Keratinocyte (primary cell): ENCODE measurements around the gene CALHM1. TPM values are rescaled to one million over a fixed set of nuclear protein-coding genes. Genes with fewer than 3 reads are reported as not detected.

Experiments
- DNase-seq: peaks from one replicate; pipeline ENCODE4 v3.0.0-alpha.2; 2011; ENCODE audit warnings: low read depth, missing footprints, low spot score
- FAIRE-seq: peaks from 2 replicates; lab custom pipeline; 2011; peaks lifted over from hg19 to GRCh38; lab: Jason Lieb, UNC
- H2AFZ ChIP-seq: 2 replicates; pipeline ENCODE4 v1.6.0; 2012; ENCODE audit warnings: low read length, control low read depth, inconsistent platforms; ENCODE audit not compliant: control insufficient read depth
- H3K27ac ChIP-seq: 2 replicates; pipeline ENCODE4 v1.5.1; 2011; ENCODE audit warnings: low read length; ENCODE audit not compliant: control insufficient read depth, insufficient read depth
- H3K27me3 ChIP-seq: 3 replicates; pipeline ENCODE4 v1.6.0; 2011; ENCODE audit warnings: low read length; ENCODE audit not compliant: control insufficient read depth, insufficient read depth; ENCODE audit errors: extremely low read depth
- H3K36me3 ChIP-seq, 2 experiments: 2 replicates in 1 of 2; 3 replicates in 1 of 2; pipeline ENCODE4 v1.5.1; 2011; ENCODE audit warnings: low read length in 2 of 2, mild to moderate bottlenecking in 1 of 2; ENCODE audit not compliant: control insufficient read depth in 2 of 2, insufficient read depth in 2 of 2; ENCODE audit errors: extremely low read depth in 1 of 2
- H3K4me1 ChIP-seq: 3 replicates; pipeline ENCODE4 v1.5.1; 2011; ENCODE audit warnings: low read length; ENCODE audit not compliant: control insufficient read depth, insufficient read depth; ENCODE audit errors: extremely low read depth
- H3K4me2 ChIP-seq: 3 replicates; pipeline ENCODE4 v1.6.0; 2011; ENCODE audit warnings: low read depth, low read length; ENCODE audit not compliant: control insufficient read depth, insufficient read depth; ENCODE audit errors: extremely low read depth
- H3K4me3 ChIP-seq, 3 experiments: fragments of 200-600 bp in 1 of 3; sonication (generic) in 1 of 3; 2 replicates in 2 of 3; 3 replicates in 1 of 3; pipeline ENCODE4 v1.5.1; 2011 to 2016; ENCODE audit warnings: low read length in 3 of 3, mild to moderate bottlenecking in 3 of 3, control low read depth in 2 of 3, inconsistent platforms in 1 of 3, low read depth in 1 of 3, mixed read lengths in 1 of 3, mixed run types in 1 of 3, moderate library complexity in 1 of 3; ENCODE audit not compliant: control insufficient read depth in 2 of 3, insufficient read depth in 2 of 3; ENCODE audit errors: extremely low read depth in 1 of 3
- H3K79me2 ChIP-seq: 2 replicates; pipeline ENCODE4 v1.6.0; 2012; ENCODE audit warnings: low read length; ENCODE audit not compliant: control insufficient read depth, insufficient read depth
- H3K9ac ChIP-seq: 3 replicates; pipeline ENCODE4 v1.6.0; 2011; ENCODE audit warnings: low read length; ENCODE audit not compliant: control insufficient read depth, insufficient read depth; ENCODE audit errors: extremely low read depth
- H3K9me1 ChIP-seq: 3 replicates; pipeline ENCODE4 v1.6.0; 2011; ENCODE audit warnings: low read length; ENCODE audit not compliant: control insufficient read depth, insufficient read depth; ENCODE audit errors: extremely low read depth
- H3K9me3 ChIP-seq: 2 replicates; pipeline ENCODE4 v1.5.1; 2012; ENCODE audit warnings: low read depth, low read length; ENCODE audit not compliant: control insufficient read depth
- H4K20me1 ChIP-seq: 3 replicates; pipeline ENCODE4 v1.6.0; 2011; ENCODE audit warnings: low read length; ENCODE audit not compliant: control insufficient read depth, insufficient read depth; ENCODE audit errors: extremely low read depth
- CTCF ChIP-seq, 3 experiments: IDR thresholded peaks in 1 of 3; conservative IDR thresholded peaks in 1 of 3; optimal IDR thresholded peaks in 1 of 3; 2 replicates in 2 of 3; 3 replicates in 1 of 3; pipeline versions ENCODE3 to v1.5.1; 2011; ENCODE audit warnings: low read length in 3 of 3, mild to moderate bottlenecking in 3 of 3, moderate library complexity in 2 of 3, control low read depth in 1 of 3, inconsistent platforms in 1 of 3; ENCODE audit not compliant: insufficient read depth in 2 of 3; ENCODE audit errors: extremely low read depth in 1 of 3
- EZH2 ChIP-seq: IDR thresholded peaks from one replicate; pipeline ENCODE4 v1.6.1; 2012; ENCODE audit warnings: inconsistent platforms, mild to moderate bottlenecking, low read length, moderate library complexity
- dilution Hi-C: fragments of 300-500 bp; cut with MboI; formaldehyde crosslinking; loops from one replicate; pipeline ENCODE4 v1.7.0; 2020; ENCODE audit warnings: low sequenced_read_pairs; ENCODE audit not compliant: extremely low pct_ligation_motif_present
- polyA plus RNA-seq, 5 experiments: library from polyadenylated mRNA; depleted of rRNA in 3 of 5; stranded (reverse) in 3 of 5; stranded (forward) in 1 of 5; unstranded in 1 of 5; fragments of >200 nt; gene quantifications; 1 replicate in 1 of 5; 2 replicates in 3 of 5; 3 replicates in 1 of 5; pipeline versions ENCODE4 v1.2.1 to v1.2.3, GENCODE V29; 2011 to 2012; ENCODE audit warnings: missing spikeins in 2 of 5, low read depth in 1 of 5, low replicate concordance in 1 of 5

The CALHM1 gene
- polyA plus RNA-seq, 1 donor (not counting 4 experiments of a cell fraction or from before 2014, with no cell fraction given), result not detected

DNA sequence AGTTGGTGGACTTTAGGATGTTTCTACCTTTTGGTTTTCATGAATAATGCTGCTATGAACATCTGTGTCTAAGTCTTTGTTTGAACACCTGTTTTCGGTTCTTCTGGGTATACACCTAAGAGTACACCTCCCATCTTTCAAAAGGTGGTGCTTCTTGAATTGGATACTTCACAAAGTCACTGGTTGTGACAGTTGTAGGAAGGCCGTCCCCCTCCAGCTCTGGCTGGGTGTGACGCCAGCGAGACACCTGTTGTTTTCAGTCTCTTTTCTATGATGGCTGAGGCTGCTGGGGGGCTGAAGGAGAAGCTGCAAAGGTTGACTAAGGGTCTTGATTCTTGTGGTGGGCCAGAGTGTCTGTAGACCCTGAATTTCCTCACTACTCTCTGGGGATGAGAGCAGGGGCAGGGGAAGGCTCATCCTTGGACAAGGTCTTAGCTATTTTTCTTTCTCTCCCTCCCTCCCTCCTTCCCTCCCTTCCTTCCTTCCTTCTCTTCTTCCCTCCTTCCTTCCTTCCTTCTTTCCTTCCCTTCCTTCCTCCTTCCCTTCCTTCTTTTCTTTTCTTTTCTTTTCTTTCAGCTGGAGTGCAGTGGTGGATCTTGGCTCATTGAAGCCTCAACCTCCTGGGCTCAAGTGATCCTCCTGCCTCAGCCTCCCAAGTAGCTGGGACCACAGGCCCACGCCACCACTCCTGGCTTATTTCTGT is 40.4 kb upstream of the CALHM1 start:
- H4K20me1 ChIP-seq, result no peaks in the 10 kb centered on the region
- peaks cover 56% of the 10 kb centered on the region for H3K27me3 ChIP-seq
- H2AFZ ChIP-seq, result no peak overlapping the region
- no peak overlapping the region for H3K4me2 ChIP-seq
- no peak overlapping the region for H3K27ac ChIP-seq
- no peaks in the 10 kb centered on the region for H3K9me1 ChIP-seq
- H3K9ac ChIP-seq, result no peak overlapping the region
- H3K36me3 ChIP-seq, result no peaks in the 10 kb centered on the region
- DNase-seq (no peak), FAIRE-seq (no peak)
- no peaks in the 10 kb centered on the region for H3K4me1 ChIP-seq
- dilution Hi-C loops, result no loop called here
- no peaks in the 10 kb centered on the region for H3K79me2 ChIP-seq
- no peak overlapping the region for H3K4me3 ChIP-seq
- no peaks in the 10 kb centered on the region for H3K9me3 ChIP-seq
- TF ChIP-seq CTCF (optimal IDR thresholded peaks at IDR 0.05 in 1 of 3, IDR thresholded peaks at IDR 0.05 in 1 of 3, conservative IDR thresholded peaks at IDR 0.05 in 1 of 3; ENCODE audit: extremely low read depth in 1 of 3, insufficient read depth in 2 of 3, low read length in 3 of 3), result no peak

- no peak for FAIRE-seq
- no peaks in the 10 kb centered on the region for H3K9me3 ChIP-seq
- H3K9me1 ChIP-seq, result no peaks in the 10 kb centered on the region
- H3K4me3 ChIP-seq, result no peak overlapping the region
- no peak for DNase-seq
- H3K4me2 ChIP-seq, result no peak overlapping the region
- dilution Hi-C loops, result no loop called here
- no peaks in the 10 kb centered on the region for H3K79me2 ChIP-seq
- peaks cover 50% of the 10 kb centered on the region for H3K27me3 ChIP-seq
- no peak overlapping the region for H2AFZ ChIP-seq
- no peak overlapping the region for H3K27ac ChIP-seq
- H3K36me3 ChIP-seq, result no peaks in the 10 kb centered on the region
- H4K20me1 ChIP-seq, result no peaks in the 10 kb centered on the region
- H3K9ac ChIP-seq, result no peak overlapping the region
- peaks cover 8% of the 10 kb centered on the region for H3K4me1 ChIP-seq
- TF ChIP-seq CTCF (optimal IDR thresholded peaks at IDR 0.05 in 1 of 3, IDR thresholded peaks at IDR 0.05 in 1 of 3, conservative IDR thresholded peaks at IDR 0.05 in 1 of 3; ENCODE audit: extremely low read depth in 1 of 3, insufficient read depth in 2 of 3, low read length in 3 of 3) (no peak), EZH2 (no peak)
Measured at GRCh38 chr10:103497161-103497915, 38.6 kb upstream of the CALHM1 start.
